Measurements from ENCODE around the gene BRI3.

The BRI3 gene

DNA sequence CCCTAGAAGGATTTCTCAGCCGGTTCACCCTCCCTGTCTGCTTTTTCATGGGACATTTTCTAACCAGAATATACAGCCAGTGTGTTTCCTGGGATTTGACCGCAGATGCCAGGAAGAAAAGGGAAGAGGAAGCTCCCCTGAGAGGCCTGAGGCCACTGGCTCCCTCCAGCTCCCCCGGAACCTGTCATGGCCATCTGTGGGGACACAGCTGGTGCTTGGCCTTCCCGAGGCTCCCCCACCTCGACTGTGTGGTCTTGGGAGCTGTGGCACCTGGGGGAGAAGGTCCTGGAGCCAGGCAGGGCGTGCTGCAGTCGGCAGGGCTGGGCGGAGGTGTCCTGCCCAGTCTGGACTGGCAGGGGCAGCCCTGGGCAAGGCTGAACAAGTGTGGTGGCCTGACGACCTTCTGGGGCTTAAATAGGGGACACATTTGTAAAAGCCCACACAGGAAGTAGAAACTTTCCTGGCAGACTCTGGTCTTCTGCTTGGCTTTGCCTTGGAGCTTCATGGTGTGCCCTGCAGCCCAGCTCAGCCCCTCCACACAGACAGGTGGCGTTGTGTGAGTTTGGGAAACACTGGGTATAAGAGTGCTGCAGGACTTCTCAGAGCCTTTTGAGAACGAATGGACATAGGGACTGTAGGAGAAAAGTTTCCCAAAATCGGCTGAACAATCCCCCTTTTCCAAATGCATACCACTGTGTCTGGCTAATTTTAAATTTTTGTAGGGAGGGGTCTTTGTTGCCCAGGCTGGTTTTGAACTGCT is 6.8 kb downstream of the BRI3 start:
- WGBS (ENCODE audit: extremely low coverage, insufficient coverage, insufficient read length), result no CpG with 5 or more reads among the region's 12 CpGs
- Histone ChIP-seq H3K4me3 (ENCODE audit: low read depth, low read length) (no peak overlapping the region), H3K79me1 (ENCODE audit: low read length) (peaks cover 39% of the 10 kb centered on the region), H2AFZ (ENCODE audit: insufficient read depth, low read length, poor library complexity) (no peak overlapping the region), H3K9me3 (ENCODE audit: insufficient read depth, low read depth, low read length) (no peaks in the 10 kb centered on the region), H3K27me3 (ENCODE audit: insufficient read depth, low read length) (no peaks in the 10 kb centered on the region), H3K36me3 (ENCODE audit: control insufficient read depth in 1 of 2, insufficient read depth in 2 of 2, low read length in 2 of 2) (peaks cover 51 to 65% of the 10 kb centered on the region in 2 experiments), H3K4me1 (ENCODE audit: control insufficient read depth in 1 of 2, insufficient read depth in 2 of 2, low read length in 2 of 2) (peaks cover 43 to 51% of the 10 kb centered on the region in 2 experiments), H3K4ac (ENCODE audit: low read depth, low read length) (peak overlapping the region; percentile 96), H4K12ac (ENCODE audit: low read depth, low read length) (no peak overlapping the region), H2AK5ac (ENCODE audit: low read length) (no peak overlapping the region), H3K14ac (ENCODE audit: low read length) (no peak overlapping the region), H3K27ac (ENCODE audit: low read depth, low read length) (peak overlapping the region; percentile 1), H3K18ac (ENCODE audit: low read length) (no peak overlapping the region), H3K23ac (ENCODE audit: low read length) (no peak overlapping the region), H2BK5ac (ENCODE audit: low read depth, low read length, poor library complexity) (no peak overlapping the region), H3K79me2 (ENCODE audit: control insufficient read depth, insufficient read depth, low read length, poor library complexity) (peaks cover 40% of the 10 kb centered on the region), H3K4me2 (ENCODE audit: low read length) (no peak overlapping the region), H4K8ac (ENCODE audit: low read depth, low read length) (no peak overlapping the region), H2BK120ac (ENCODE audit: insufficient read depth, low read length, poor library complexity) (no peak overlapping the region), H4K91ac (ENCODE audit: low read depth, low read length) (no peak overlapping the region), H2BK12ac (ENCODE audit: low read length) (no peak overlapping the region), H3K9ac (ENCODE audit: low read length) (no peak overlapping the region)
- DNase-seq, result peak in 1 of 2 donors; percentile 1

DNA sequence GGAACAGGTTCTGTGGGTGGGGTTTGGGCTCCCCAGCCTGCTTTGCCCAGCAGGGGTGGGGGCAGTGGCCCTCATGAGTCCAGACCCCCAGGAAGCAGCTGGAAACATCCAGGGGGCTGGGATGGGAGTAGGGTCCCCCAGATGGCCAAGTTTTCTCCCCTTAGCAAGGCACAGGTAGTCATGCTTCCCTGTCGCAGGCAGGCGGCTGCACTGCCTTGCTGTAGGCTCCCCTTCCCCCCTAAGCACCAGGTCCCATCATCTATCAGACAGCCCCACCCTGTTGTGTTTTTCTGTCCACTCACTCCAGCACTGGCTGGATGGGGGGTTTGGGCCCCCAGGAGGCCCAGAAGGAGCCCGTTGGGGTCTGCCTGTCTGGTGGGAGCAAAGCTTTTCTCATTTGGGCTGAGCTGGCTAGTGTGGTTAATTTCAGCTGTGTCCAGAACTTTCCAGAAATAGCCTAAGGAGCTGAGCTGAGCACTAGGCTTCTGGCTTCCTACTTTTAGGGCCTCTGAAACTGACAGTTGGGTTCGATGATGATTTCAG is 7.9 kb downstream of the BRI3 start:
- Histone ChIP-seq H2BK120ac (ENCODE audit: insufficient read depth, low read length, poor library complexity) (no peak overlapping the region), H3K23ac (ENCODE audit: low read length) (no peak overlapping the region), H3K9me3 (ENCODE audit: insufficient read depth, low read depth, low read length) (no peaks in the 10 kb centered on the region), H3K27ac (ENCODE audit: low read depth, low read length) (no peak overlapping the region), H3K4ac (ENCODE audit: low read depth, low read length) (peak overlapping the region; percentile 33), H3K79me2 (ENCODE audit: control insufficient read depth, insufficient read depth, low read length, poor library complexity) (peaks cover 30% of the 10 kb centered on the region), H3K79me1 (ENCODE audit: low read length) (peaks cover 29% of the 10 kb centered on the region), H3K27me3 (ENCODE audit: insufficient read depth, low read length) (no peaks in the 10 kb centered on the region), H3K14ac (ENCODE audit: low read length) (peak overlapping the region; percentile 7), H4K12ac (ENCODE audit: low read depth, low read length) (no peak overlapping the region), H3K4me1 (ENCODE audit: control insufficient read depth in 1 of 2, insufficient read depth in 2 of 2, low read length in 2 of 2) (peaks cover 31 to 39% of the 10 kb centered on the region in 2 experiments), H2AFZ (ENCODE audit: insufficient read depth, low read length, poor library complexity) (no peak overlapping the region), H4K8ac (ENCODE audit: low read depth, low read length) (peak overlapping the region; percentile 28), H3K4me3 (ENCODE audit: low read depth, low read length) (no peak overlapping the region), H3K36me3 (ENCODE audit: control insufficient read depth in 1 of 2, insufficient read depth in 2 of 2, low read length in 2 of 2) (peaks cover 54 to 66% of the 10 kb centered on the region in 2 experiments), H3K4me2 (ENCODE audit: low read length) (no peak overlapping the region), H4K91ac (ENCODE audit: low read depth, low read length) (no peak overlapping the region), H3K18ac (ENCODE audit: low read length) (peak overlapping the region; percentile 22), H2BK12ac (ENCODE audit: low read length) (no peak overlapping the region), H3K9ac (ENCODE audit: low read length) (no peak overlapping the region), H2BK5ac (ENCODE audit: low read depth, low read length, poor library complexity) (no peak overlapping the region), H2AK5ac (ENCODE audit: low read length) (no peak overlapping the region)
- WGBS (ENCODE audit: extremely low coverage, insufficient coverage, insufficient read length), result no CpG with 5 or more reads among the region's 4 CpGs
- DNase-seq, result no peak

DNA sequence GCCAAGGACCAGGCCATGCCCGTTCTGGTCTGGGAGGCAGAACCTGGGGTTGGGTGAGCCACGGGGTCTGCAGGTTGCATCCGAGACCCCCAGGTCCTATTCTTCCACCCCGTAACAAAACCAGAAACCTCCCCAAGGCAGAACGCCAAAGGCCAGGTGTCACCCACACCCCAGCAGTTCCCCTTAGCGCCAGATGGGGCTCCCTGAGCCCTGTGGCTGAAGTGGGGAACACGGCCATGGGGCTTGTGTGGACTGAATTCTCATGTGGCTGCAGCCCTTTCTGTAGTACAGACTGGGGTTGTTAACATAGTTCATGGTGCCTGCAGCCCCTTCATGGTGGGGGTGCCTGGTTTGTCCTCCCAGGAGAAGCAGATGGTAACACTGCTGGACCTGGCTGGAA is 10.2 kb downstream of the BRI3 start:
- no peak overlapping the region for H3K4me2 ChIP-seq (ENCODE audit: low read length)
- no peak overlapping the region for H2BK12ac ChIP-seq (ENCODE audit: low read length)
- no peak overlapping the region for H3K18ac ChIP-seq (ENCODE audit: low read length)
- no peak overlapping the region for H4K8ac ChIP-seq (ENCODE audit: low read depth, low read length)
- H2BK120ac ChIP-seq (ENCODE audit: insufficient read depth, low read length, poor library complexity), result no peak overlapping the region
- H3K79me1 ChIP-seq (ENCODE audit: low read length), result peaks cover 9% of the 10 kb centered on the region
- no peaks in the 10 kb centered on the region for H3K27me3 ChIP-seq (ENCODE audit: insufficient read depth, low read length)
- no peak overlapping the region for H3K14ac ChIP-seq (ENCODE audit: low read length)
- H3K79me2 ChIP-seq (ENCODE audit: control insufficient read depth, insufficient read depth, low read length, poor library complexity), result peaks cover 11% of the 10 kb centered on the region
- no peak overlapping the region for H3K23ac ChIP-seq (ENCODE audit: low read length)
- H3K9ac ChIP-seq (ENCODE audit: low read length), result no peak overlapping the region
- H4K12ac ChIP-seq (ENCODE audit: low read depth, low read length), result no peak overlapping the region
- no peak for DNase-seq
- no peak overlapping the region for H3K27ac ChIP-seq (ENCODE audit: low read depth, low read length)
- no peak overlapping the region for H2AFZ ChIP-seq (ENCODE audit: insufficient read depth, low read length, poor library complexity)
- no peak overlapping the region for H3K4me3 ChIP-seq (ENCODE audit: low read depth, low read length)
- H2AK5ac ChIP-seq (ENCODE audit: low read length), result no peak overlapping the region
- peaks cover 66 to 74% of the 10 kb centered on the region in 2 experiments for H3K36me3 ChIP-seq (ENCODE audit: control insufficient read depth in 1 of 2, insufficient read depth in 2 of 2, low read length in 2 of 2)
- no peak overlapping the region for H3K4ac ChIP-seq (ENCODE audit: low read depth, low read length)
- H3K9me3 ChIP-seq (ENCODE audit: insufficient read depth, low read depth, low read length), result no peaks in the 10 kb centered on the region
- H2BK5ac ChIP-seq (ENCODE audit: low read depth, low read length, poor library complexity), result no peak overlapping the region
- H3K4me1 ChIP-seq (ENCODE audit: control insufficient read depth in 1 of 2, insufficient read depth in 2 of 2, low read length in 2 of 2), result peaks cover 14 to 23% of the 10 kb centered on the region in 2 experiments
- H4K91ac ChIP-seq (ENCODE audit: low read depth, low read length), result no peak overlapping the region
- no CpG with 5 or more reads among the region's 7 CpGs for WGBS (ENCODE audit: extremely low coverage, insufficient coverage, insufficient read length)

DNA sequence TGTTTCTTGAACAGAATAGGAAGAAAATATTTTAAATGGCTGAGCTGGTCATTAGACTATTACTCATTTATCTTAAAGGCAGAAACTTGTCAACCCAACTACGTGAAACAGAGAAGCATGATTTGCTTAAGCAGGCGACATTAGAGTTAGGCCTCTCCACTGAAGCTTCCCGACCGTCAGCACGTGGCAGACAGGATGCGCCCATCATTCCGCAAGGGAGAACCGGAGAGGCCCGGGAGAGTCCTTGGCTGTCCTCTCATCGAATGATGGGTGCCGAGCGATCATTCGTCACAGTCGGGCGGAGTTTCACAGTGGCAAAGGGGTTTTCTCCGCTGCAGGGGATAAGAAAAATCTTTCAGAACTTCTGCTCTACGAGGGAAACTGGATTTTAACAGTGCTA is 11.8 kb downstream of the BRI3 start:
- Histone ChIP-seq H3K18ac (ENCODE audit: low read length) (no peak overlapping the region), H3K9me3 (ENCODE audit: insufficient read depth, low read depth, low read length) (no peaks in the 10 kb centered on the region), H2BK120ac (ENCODE audit: insufficient read depth, low read length, poor library complexity) (no peak overlapping the region), H3K23ac (ENCODE audit: low read length) (no peak overlapping the region), H2AFZ (ENCODE audit: insufficient read depth, low read length, poor library complexity) (no peak overlapping the region), H3K4me3 (ENCODE audit: low read depth, low read length) (no peak overlapping the region), H2BK12ac (ENCODE audit: low read length) (no peak overlapping the region), H2AK5ac (ENCODE audit: low read length) (no peak overlapping the region), H3K4me2 (ENCODE audit: low read length) (no peak overlapping the region), H4K91ac (ENCODE audit: low read depth, low read length) (no peak overlapping the region), H3K79me2 (ENCODE audit: control insufficient read depth, insufficient read depth, low read length, poor library complexity) (no peaks in the 10 kb centered on the region), H3K27me3 (ENCODE audit: insufficient read depth, low read length) (no peaks in the 10 kb centered on the region), H3K79me1 (ENCODE audit: low read length) (no peaks in the 10 kb centered on the region), H3K27ac (ENCODE audit: low read depth, low read length) (no peak overlapping the region), H3K9ac (ENCODE audit: low read length) (no peak overlapping the region), H4K12ac (ENCODE audit: low read depth, low read length) (no peak overlapping the region), H3K14ac (ENCODE audit: low read length) (no peak overlapping the region), H3K36me3 (ENCODE audit: control insufficient read depth in 1 of 2, insufficient read depth in 2 of 2, low read length in 2 of 2) (peaks cover 68% of the 10 kb centered on the region in 2 experiments), H3K4me1 (ENCODE audit: control insufficient read depth in 1 of 2, insufficient read depth in 2 of 2, low read length in 2 of 2) (peaks cover 5 to 9% of the 10 kb centered on the region in 2 experiments), H4K8ac (ENCODE audit: low read depth, low read length) (no peak overlapping the region), H2BK5ac (ENCODE audit: low read depth, low read length, poor library complexity) (no peak overlapping the region), H3K4ac (ENCODE audit: low read depth, low read length) (no peak overlapping the region)
- DNase-seq, result peak; percentile 46 to 57
- no CpG with 5 or more reads among the region's 17 CpGs for WGBS (ENCODE audit: extremely low coverage, insufficient coverage, insufficient read length)
